ENCODE measurements around the gene COL4A6.

Gene COL4A6

GRCh38 chrX:108117988-108118387 is 320.2 kb downstream of the COL4A6 start:
- Histone ChIP-seq H3K27ac (ENCODE audit: low read depth, low read length, poor library complexity, severe bottlenecking) (no peak overlapping the region), H3K4me2 (ENCODE audit: low read length) (no peak overlapping the region), H3F3A (ENCODE audit: insufficient read depth, low read length) (no peaks in the 10 kb centered on the region), H3K36me3 (ENCODE audit: insufficient read depth, low read length) (no peaks in the 10 kb centered on the region), H3K4me3 (ENCODE audit: low read depth, low read length, poor library complexity, severe bottlenecking) (no peak overlapping the region), H3K79me2 (ENCODE audit: insufficient read depth, low read length) (no peaks in the 10 kb centered on the region), H3K9ac (ENCODE audit: low read length) (no peak overlapping the region), H3K9me3 (ENCODE audit: low read length) (no peaks in the 10 kb centered on the region), H4K20me1 (ENCODE audit: insufficient read depth, low read length) (no peaks in the 10 kb centered on the region), H2AFZ (ENCODE audit: low read length) (no peak overlapping the region), H3K27me3 (ENCODE audit: insufficient read depth, low read length) (no peaks in the 10 kb centered on the region), H3K4me1 (ENCODE audit: insufficient read depth, low read length, severe bottlenecking) (no peaks in the 10 kb centered on the region), H3K9me2 (ENCODE audit: low read depth, low read length) (no peaks in the 10 kb centered on the region)
- TF ChIP-seq EZH2 (IDR thresholded peaks at IDR 0.05; ENCODE audit: borderline replicate concordance, low read length) = no peak
- TF ChIP-seq, protein P1, sequence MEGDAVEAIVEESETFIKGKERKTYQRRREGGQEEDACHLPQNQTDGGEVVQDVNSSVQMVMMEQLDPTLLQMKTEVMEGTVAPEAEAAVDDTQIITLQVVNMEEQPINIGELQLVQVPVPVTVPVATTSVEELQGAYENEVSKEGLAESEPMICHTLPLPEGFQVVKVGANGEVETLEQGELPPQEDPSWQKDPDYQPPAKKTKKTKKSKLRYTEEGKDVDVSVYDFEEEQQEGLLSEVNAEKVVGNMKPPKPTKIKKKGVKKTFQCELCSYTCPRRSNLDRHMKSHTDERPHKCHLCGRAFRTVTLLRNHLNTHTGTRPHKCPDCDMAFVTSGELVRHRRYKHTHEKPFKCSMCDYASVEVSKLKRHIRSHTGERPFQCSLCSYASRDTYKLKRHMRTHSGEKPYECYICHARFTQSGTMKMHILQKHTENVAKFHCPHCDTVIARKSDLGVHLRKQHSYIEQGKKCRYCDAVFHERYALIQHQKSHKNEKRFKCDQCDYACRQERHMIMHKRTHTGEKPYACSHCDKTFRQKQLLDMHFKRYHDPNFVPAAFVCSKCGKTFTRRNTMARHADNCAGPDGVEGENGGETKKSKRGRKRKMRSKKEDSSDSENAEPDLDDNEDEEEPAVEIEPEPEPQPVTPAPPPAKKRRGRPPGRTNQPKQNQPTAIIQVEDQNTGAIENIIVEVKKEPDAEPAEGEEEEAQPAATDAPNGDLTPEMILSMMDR (IDR thresholded peaks at IDR 0.05; ENCODE audit: low read length) = no peak

- H3K4me3 ChIP-seq (ENCODE audit: low read depth, low read length, poor library complexity, severe bottlenecking) = no peak overlapping the region
- H2AFZ ChIP-seq (ENCODE audit: low read length) = no peak overlapping the region
- H3K79me2 ChIP-seq (ENCODE audit: insufficient read depth, low read length) = no peaks in the 10 kb centered on the region
- H3K9ac ChIP-seq (ENCODE audit: low read length) = no peak overlapping the region
- no peaks in the 10 kb centered on the region for H4K20me1 ChIP-seq (ENCODE audit: insufficient read depth, low read length)
- no peaks in the 10 kb centered on the region for H3K9me3 ChIP-seq (ENCODE audit: low read length)
- H3K9me2 ChIP-seq (ENCODE audit: low read depth, low read length) = no peaks in the 10 kb centered on the region
- H3F3A ChIP-seq (ENCODE audit: insufficient read depth, low read length) = no peaks in the 10 kb centered on the region
- no peaks in the 10 kb centered on the region for H3K27me3 ChIP-seq (ENCODE audit: insufficient read depth, low read length)
- H3K4me2 ChIP-seq (ENCODE audit: low read length) = no peak overlapping the region
- TF ChIP-seq EZH2 (IDR thresholded peaks at IDR 0.05; ENCODE audit: borderline replicate concordance, low read length) = no peak
- TF ChIP-seq, protein P1 (IDR thresholded peaks at IDR 0.05; ENCODE audit: low read length) = no peak
- H3K4me1 ChIP-seq (ENCODE audit: insufficient read depth, low read length, severe bottlenecking) = no peaks in the 10 kb centered on the region
- H3K36me3 ChIP-seq (ENCODE audit: insufficient read depth, low read length) = no peaks in the 10 kb centered on the region
- no peak overlapping the region for H3K27ac ChIP-seq (ENCODE audit: low read depth, low read length, poor library complexity, severe bottlenecking)
Observed at GRCh38 chrX:108114541-108114940, 323.7 kb downstream of the COL4A6 start.

All from OCI-LY1 (cell line).